H9 (cell line): ENCODE data around the gene MMS19. TPM values are rescaled to one million over a fixed set of nuclear protein-coding genes. Genes with fewer than 3 reads are reported as not detected.
A peak's percentile ranks its signal among the peaks of the same experiment; 100 is the strongest.
"Not testable (repeated sequence)": the region's sequence is repeated elsewhere in the genome, so short reads cannot be mapped to it uniquely, and the experiment has no call there.

Source experiments
- DNase-seq: peaks from one replicate; pipeline ENCODE4 v3.0.0-alpha.2; 2017
- H2AFZ ChIP-seq: one replicate; pipeline ENCODE4 v1.6.1; 2013; ENCODE audit warnings: mild to moderate bottlenecking, low read length, control low read depth, moderate library complexity
- H2AK5ac ChIP-seq: 2 replicates; pipeline ENCODE4 v1.6.1; 2013; ENCODE audit warnings: low read length, control low read depth, mixed read lengths; ENCODE audit not compliant: insufficient read length
- H2BK120ac ChIP-seq: one replicate; pipeline ENCODE4 v1.6.1; 2013; ENCODE audit warnings: low read depth, mild to moderate bottlenecking, low read length, control low read depth, inconsistent platforms; ENCODE audit not compliant: poor library complexity, severe bottlenecking
- H2BK12ac ChIP-seq: 2 replicates; pipeline ENCODE4 v1.6.1; 2013; ENCODE audit warnings: low read length, control low read depth, mixed read lengths, low read depth; ENCODE audit not compliant: insufficient read length
- H2BK15ac ChIP-seq: 2 replicates; pipeline ENCODE4 v1.6.1; 2013; ENCODE audit warnings: low read depth, low read length, control low read depth
- H2BK20ac ChIP-seq: one replicate; pipeline ENCODE4 v1.6.1; 2013; ENCODE audit warnings: low read depth, mild to moderate bottlenecking, low read length, control low read depth, inconsistent platforms; ENCODE audit not compliant: poor library complexity, severe bottlenecking
- H2BK5ac ChIP-seq: 2 replicates; pipeline ENCODE4 v1.6.1; 2013; ENCODE audit warnings: low read length, control low read depth, mixed read lengths; ENCODE audit not compliant: insufficient read length
- H3K14ac ChIP-seq: 2 replicates; pipeline ENCODE4 v1.6.1; 2013; ENCODE audit warnings: low read length, control low read depth; ENCODE audit not compliant: insufficient read depth
- H3K18ac ChIP-seq: 2 replicates; pipeline ENCODE4 v1.6.1; 2013; ENCODE audit warnings: low read depth, mild to moderate bottlenecking, mixed read lengths, low read length, control low read depth; ENCODE audit not compliant: insufficient read length
- H3K23ac ChIP-seq: 2 replicates; pipeline ENCODE4 v1.6.1; 2013; ENCODE audit warnings: low read length, control low read depth, mixed read lengths, low read depth; ENCODE audit not compliant: insufficient read length
- H3K23me2 ChIP-seq: 2 replicates; pipeline ENCODE4 v1.6.1; 2013; ENCODE audit warnings: low read depth, mild to moderate bottlenecking, mixed read lengths, low read length, control low read depth; ENCODE audit not compliant: insufficient read length, poor library complexity, severe bottlenecking
- H3K27ac ChIP-seq: 2 replicates; pipeline ENCODE4 v1.5.1; 2013; ENCODE audit warnings: low read length, control low read depth, mixed read lengths, low read depth; ENCODE audit not compliant: insufficient read length
- H3K27me3 ChIP-seq: 2 replicates; pipeline ENCODE4 v1.6.1; 2013; ENCODE audit warnings: low read length, control low read depth, inconsistent platforms; ENCODE audit not compliant: insufficient read depth
- H3K4ac ChIP-seq: 2 replicates; pipeline ENCODE4 v1.6.1; 2013; ENCODE audit warnings: low read depth, mild to moderate bottlenecking, control low read depth, inconsistent platforms, low read length, moderate library complexity
- H3K4me1 ChIP-seq: 2 replicates; pipeline ENCODE4 v1.6.1; 2013; ENCODE audit warnings: low read length, control low read depth, inconsistent platforms; ENCODE audit not compliant: insufficient read depth
- H3K4me2 ChIP-seq: 2 replicates; pipeline ENCODE4 v1.6.1; 2013; ENCODE audit warnings: low read length, control low read depth, mixed read lengths; ENCODE audit not compliant: insufficient read length, insufficient read depth
- H3K56ac ChIP-seq: 2 replicates; pipeline ENCODE4 v1.6.1; 2013; ENCODE audit warnings: low read depth, mild to moderate bottlenecking, mixed read lengths, low read length, control low read depth; ENCODE audit not compliant: insufficient read length
- H3K79me1 ChIP-seq: 2 replicates; pipeline ENCODE4 v1.6.1; 2013; ENCODE audit warnings: low read depth, mild to moderate bottlenecking, moderate library complexity, low read length, control low read depth, inconsistent platforms; ENCODE audit not compliant: insufficient read depth, poor library complexity, severe bottlenecking
- H3K79me2 ChIP-seq: 2 replicates; pipeline ENCODE4 v1.6.1; 2013; ENCODE audit warnings: low read length, control low read depth, inconsistent platforms; ENCODE audit not compliant: insufficient read depth
- H3K9ac ChIP-seq: 2 replicates; pipeline ENCODE4 v1.6.1; 2013; ENCODE audit warnings: low read length, control low read depth, mixed read lengths; ENCODE audit not compliant: insufficient read length; ENCODE audit errors: extremely low read depth
- H3K9me3 ChIP-seq: one replicate; pipeline ENCODE4 v1.6.1; 2013; ENCODE audit warnings: low read depth, low read length, inconsistent platforms; ENCODE audit not compliant: control insufficient read depth
- H3T11ph ChIP-seq: one replicate; pipeline ENCODE4 v1.6.1; 2013; ENCODE audit warnings: mild to moderate bottlenecking, low read length, control low read depth, inconsistent platforms
- H4K20me1 ChIP-seq: one replicate; pipeline ENCODE4 v1.6.1; 2013; ENCODE audit not compliant: control insufficient read depth, insufficient read length, insufficient read depth
- H4K5ac ChIP-seq: 2 replicates; pipeline ENCODE4 v1.6.1; 2013; ENCODE audit warnings: low read depth, mild to moderate bottlenecking, mixed read lengths, low read length, control low read depth; ENCODE audit not compliant: insufficient read length
- H4K8ac ChIP-seq: replicated peaks from 2 replicates; pipeline ENCODE4 v1.6.1; 2013; ENCODE audit warnings: low read length, control low read depth, mixed read lengths, low read depth; ENCODE audit not compliant: insufficient read length
- H4K91ac ChIP-seq: 2 replicates; pipeline ENCODE4 v1.6.1; 2013; ENCODE audit warnings: low read depth, mild to moderate bottlenecking, moderate library complexity, mixed read lengths, low read length, control low read depth; ENCODE audit not compliant: insufficient read length
- H3K27ac Mint-ChIP-seq, 3 experiments: 2 replicates in 2 of 3; 3 replicates in 1 of 3; pipeline ENCODE4 v1.8.0; 2020 to 2021; ENCODE audit warnings: mixed read lengths in 3 of 3, mild to moderate bottlenecking in 1 of 3, moderate library complexity in 1 of 3
- H3K27me3 Mint-ChIP-seq: 2 replicates; pipeline ENCODE4 v1.8.0; 2021; ENCODE audit warnings: low read depth, mild to moderate bottlenecking, moderate library complexity, mixed read lengths
- H3K36me3 Mint-ChIP-seq, 3 experiments: 2 replicates in 2 of 3; 3 replicates in 1 of 3; pipeline ENCODE4 v1.8.0; 2020 to 2021; ENCODE audit warnings: low read depth in 3 of 3, mixed read lengths in 3 of 3; ENCODE audit not compliant: insufficient read depth in 1 of 3
- H3K4me1 Mint-ChIP-seq, 2 experiments: 2 replicates each; pipeline ENCODE4 v1.8.0; 2020; ENCODE audit warnings: mixed read lengths in 2 of 2
- H3K4me3 Mint-ChIP-seq, 2 experiments: 2 replicates in 1 of 2; 3 replicates in 1 of 2; pipeline ENCODE4 v1.8.0; 2020 to 2021; ENCODE audit warnings: mild to moderate bottlenecking in 2 of 2, mixed read lengths in 2 of 2, moderate library complexity in 1 of 2
- H3K9me3 Mint-ChIP-seq, 2 experiments: 2 replicates in 1 of 2; 3 replicates in 1 of 2; pipeline ENCODE4 v1.8.0; 2020; ENCODE audit warnings: mild to moderate bottlenecking in 2 of 2, mixed read lengths in 2 of 2, moderate library complexity in 1 of 2
- WGBS: extraction: QIAGEN DNeasy Blood & Tissue Kit; methylation state at CpG from one replicate; pipeline ENCODE4 v1.1.7; 2013; ENCODE audit warnings: missing lambda C conversion rate, low lambda C conversion rate, mixed read lengths; ENCODE audit not compliant: insufficient read length; ENCODE audit errors: extremely low coverage; 5-methylcytosine and 5-hydroxymethylcytosine counted together
- total RNA-seq: library from RNA; stranded (reverse); gene quantifications from 2 replicates; pipeline ENCODE4 v1.2.1, GENCODE V29; 2021
- TF ChIP-seq, protein P1 (sequence below): fragments of 200-600 bp; sonication (generic); conservative IDR thresholded peaks from 3 replicates; pipeline ENCODE4 v1.8.0; 2021; ENCODE audit warnings: antibody characterized with exemption, mild to moderate bottlenecking

Gene MMS19
- total RNA-seq, 1 experiment from 2014 or later, result 102 TPM

DNA sequence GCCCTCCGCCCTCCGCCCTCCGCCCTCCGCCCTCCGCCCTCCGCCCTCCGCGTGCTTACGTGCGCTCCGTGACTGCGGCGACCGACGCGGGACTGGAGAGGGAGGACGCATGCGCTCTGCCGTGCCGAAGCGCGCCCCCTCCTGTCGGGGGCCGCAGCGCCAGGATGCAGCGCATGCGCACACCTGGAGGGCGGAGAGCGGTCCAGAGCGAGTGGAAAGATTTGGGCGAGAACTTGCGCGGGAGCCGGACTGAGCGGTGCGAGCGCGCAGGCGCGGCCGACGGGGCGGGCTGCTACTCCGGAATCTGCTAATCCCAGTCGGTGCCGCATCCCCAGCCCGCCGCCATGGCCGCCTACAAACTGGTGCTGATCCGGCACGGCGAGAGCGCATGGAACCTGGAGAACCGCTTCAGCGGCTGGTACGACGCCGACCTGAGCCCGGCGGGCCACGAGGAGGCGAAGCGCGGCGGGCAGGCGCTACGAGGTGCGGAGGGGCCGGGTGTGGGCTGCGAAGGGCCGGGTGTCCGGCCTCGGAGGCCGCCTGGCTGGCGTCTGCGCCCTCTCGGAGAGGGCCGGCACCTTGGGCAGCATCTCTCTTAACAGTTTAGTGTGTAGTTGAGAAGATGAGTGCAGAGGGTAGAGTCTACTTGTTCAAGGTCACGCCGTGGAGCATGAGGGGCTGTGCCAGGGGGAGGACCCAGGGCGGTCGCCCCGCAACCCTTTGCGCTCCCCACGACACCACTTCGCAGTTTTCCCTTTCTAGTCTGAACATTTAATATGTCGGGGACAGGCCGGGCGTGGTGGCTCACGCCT lies 72.1 kb downstream of the MMS19 start, which contains the start of gene PGAM1:
Gene PGAM1, plus strand, starts transcription at position 228 of the 812 bp plus-strand sequence. Its CDS starts 117 bp downstream, at position 345.
- no CpG with 5 or more reads among the region's 90 CpGs for WGBS

DNA sequence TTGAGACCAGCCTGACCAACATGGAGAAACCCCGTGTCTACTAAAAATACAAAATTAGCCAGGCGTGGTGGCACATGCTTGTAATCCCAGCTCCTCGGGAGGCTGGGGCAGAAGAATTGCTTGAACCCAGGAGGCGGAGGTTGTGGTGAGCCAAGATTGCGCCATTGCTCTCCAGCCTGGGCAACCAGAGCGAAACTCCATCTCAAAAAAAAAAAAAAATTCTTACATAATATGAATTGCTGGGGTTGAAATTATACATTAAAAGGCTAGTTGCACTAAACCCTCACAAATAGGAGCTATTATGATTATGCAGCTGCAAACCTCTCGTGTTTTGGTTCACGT lies 74.5 kb downstream of the MMS19 start:
- H3K9me3 ChIP-seq, H3K27me3 Mint-ChIP-seq, H3K18ac ChIP-seq, H3K27me3 ChIP-seq, H3K9me3 Mint-ChIP-seq, H2BK12ac ChIP-seq, H2AK5ac ChIP-seq, H3K23me2 ChIP-seq, H4K5ac ChIP-seq, H3K4me2 ChIP-seq, H2BK15ac ChIP-seq, H3K27ac ChIP-seq, H3K79me1 ChIP-seq, H2BK5ac ChIP-seq, H3K23ac ChIP-seq, H2AFZ ChIP-seq, H3K27ac Mint-ChIP-seq, DNase-seq, H3K4ac ChIP-seq, H3K56ac ChIP-seq, H4K8ac ChIP-seq, H3T11ph ChIP-seq, H3K4me3 Mint-ChIP-seq, H2BK20ac ChIP-seq, H3K14ac ChIP-seq, H4K20me1 ChIP-seq, H3K9ac ChIP-seq, H2BK120ac ChIP-seq, H3K4me1 ChIP-seq, H4K91ac ChIP-seq: not testable (repeated sequence)
- WGBS, result no CpG with 5 or more reads among the region's 8 CpGs
- H3K36me3 Mint-ChIP-seq, result peaks cover 7 to 20% (median 15%) of the 10 kb centered on the region in 3 experiments
- H3K79me2 ChIP-seq, result peaks cover 18% of the 10 kb centered on the region; the same call in 1 of the 2 replicates
- H3K4me1 Mint-ChIP-seq, result peaks cover 18 to 20% of the 10 kb centered on the region in 2 experiments

More for the DNA sequence above, 72.1 kb downstream of the MMS19 start, which contains the start of gene PGAM1:
- Histone ChIP-seq H3T11ph (no peak within 1 kb of the TSS), H4K20me1 (no peaks in the 10 kb centered on the region), H3K18ac (peak within 1 kb of the TSS; percentile 95), H3K14ac (peak within 1 kb of the TSS; percentile 91), H3K4me2 (peak within 1 kb of the TSS; percentile 83), H3K23me2 (peaks cover 9% of the 10 kb centered on the region), H3K4me1 (no peaks in the 10 kb centered on the region), H3K79me2 (peaks cover 19% of the 10 kb centered on the region; the same call in 1 of the 2 replicates), H3K23ac (no peak within 1 kb of the TSS), H2BK15ac (no peak within 1 kb of the TSS), H3K9ac (peak within 1 kb of the TSS; percentile 99), H2BK120ac (no peak within 1 kb of the TSS), H2AFZ (no peak within 1 kb of the TSS), H4K5ac (no peak within 1 kb of the TSS), H3K27ac (peak within 1 kb of the TSS; percentile 74), H2BK12ac (peak within 1 kb of the TSS; percentile 89), H3K56ac (peak within 1 kb of the TSS; percentile 34), H3K4ac (peak within 1 kb of the TSS; percentile 18; the same call in 1 of the 2 replicates), H2BK20ac (no peak within 1 kb of the TSS), H3K27me3 (no peaks in the 10 kb centered on the region), H3K9me3 (no peaks in the 10 kb centered on the region), H2AK5ac (no peak within 1 kb of the TSS), H3K79me1 (no peaks in the 10 kb centered on the region), H4K91ac (no peak within 1 kb of the TSS), H2BK5ac (peak within 1 kb of the TSS; percentile 61), H4K8ac (no peak within 1 kb of the TSS)
- Mint-ChIP-seq H3K4me3 (peak within 1 kb of the TSS; percentile 90 to 96), H3K4me1 (peaks cover 17 to 19% of the 10 kb centered on the region in 2 experiments), H3K27ac (peak within 1 kb of the TSS; percentile 97 to 99 (median 99)), H3K36me3 (peaks cover 30 to 43% (median 35%) of the 10 kb centered on the region in 3 experiments), H3K27me3 (0 out of 2 replicates have a peak, but pooled peaks cover 1% of the 10 kb centered on the region), H3K9me3 (peaks cover 0 to 3% of the 10 kb centered on the region in 2 experiments; a peak in 2 of 5 replicates)
- TF ChIP-seq, protein P1, sequence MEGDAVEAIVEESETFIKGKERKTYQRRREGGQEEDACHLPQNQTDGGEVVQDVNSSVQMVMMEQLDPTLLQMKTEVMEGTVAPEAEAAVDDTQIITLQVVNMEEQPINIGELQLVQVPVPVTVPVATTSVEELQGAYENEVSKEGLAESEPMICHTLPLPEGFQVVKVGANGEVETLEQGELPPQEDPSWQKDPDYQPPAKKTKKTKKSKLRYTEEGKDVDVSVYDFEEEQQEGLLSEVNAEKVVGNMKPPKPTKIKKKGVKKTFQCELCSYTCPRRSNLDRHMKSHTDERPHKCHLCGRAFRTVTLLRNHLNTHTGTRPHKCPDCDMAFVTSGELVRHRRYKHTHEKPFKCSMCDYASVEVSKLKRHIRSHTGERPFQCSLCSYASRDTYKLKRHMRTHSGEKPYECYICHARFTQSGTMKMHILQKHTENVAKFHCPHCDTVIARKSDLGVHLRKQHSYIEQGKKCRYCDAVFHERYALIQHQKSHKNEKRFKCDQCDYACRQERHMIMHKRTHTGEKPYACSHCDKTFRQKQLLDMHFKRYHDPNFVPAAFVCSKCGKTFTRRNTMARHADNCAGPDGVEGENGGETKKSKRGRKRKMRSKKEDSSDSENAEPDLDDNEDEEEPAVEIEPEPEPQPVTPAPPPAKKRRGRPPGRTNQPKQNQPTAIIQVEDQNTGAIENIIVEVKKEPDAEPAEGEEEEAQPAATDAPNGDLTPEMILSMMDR, result peak; percentile 69
- peak; percentile 97 for DNase-seq
